Activated B cell treated with CpG ODN at 0.5 μM for 24 hours (primary cell): ENCODE data around the gene CISD3. TPM values are rescaled to one million over a fixed set of nuclear protein-coding genes. Genes with fewer than 3 reads are reported as not detected.
"Not testable (repeated sequence)": the region's sequence is repeated elsewhere in the genome, so short reads cannot be mapped to it uniquely, and the experiment has no call there.

Source experiments
- ATAC-seq: fragments of 200-7000 bp; cut with Tn5 transposase; one replicate; pipeline ENCODE4 v1.10.0; 2021; ENCODE audit warnings: low read depth, mild to moderate bottlenecking, moderate library complexity
- CTCF ChIA-PET: fragments of 350-600 bp; sonication (Branson Sonifier 250); formaldehyde crosslinking; loops from one replicate; lab custom pipeline; 2021; ENCODE audit warnings: antibody characterized with exemption; lab: Charles Lee
- POLR2A ChIA-PET: fragments of 350-600 bp; sonication (Branson Sonifier 250); formaldehyde crosslinking; loops from one replicate; lab custom pipeline; 2021; ENCODE audit warnings: antibody characterized with exemption; lab: Charles Lee
- DNase-seq: peaks from one replicate; pipeline ENCODE4 v3.0.0; 2022
- H3K27ac Mint-ChIP-seq: one replicate; pipeline ENCODE4 v1.8.0; 2020; ENCODE audit warnings: mixed read lengths
- H3K27me3 Mint-ChIP-seq: one replicate; pipeline ENCODE4 v1.8.0; 2021; ENCODE audit warnings: mixed read lengths
- H3K36me3 Mint-ChIP-seq: one replicate; pipeline ENCODE4 v1.8.0; 2021; ENCODE audit warnings: low read depth, mixed read lengths
- H3K4me1 Mint-ChIP-seq: one replicate; pipeline ENCODE4 v1.8.0; 2021; ENCODE audit warnings: mixed read lengths
- H3K4me3 Mint-ChIP-seq: one replicate; pipeline ENCODE4 v1.8.0; 2020; ENCODE audit warnings: mild to moderate bottlenecking, mixed read lengths
- H3K9me3 Mint-ChIP-seq: one replicate; pipeline ENCODE4 v1.8.0; 2020; ENCODE audit warnings: mixed read lengths
- CTCF ChIP-seq: fragments of 200-600 bp; IDR thresholded peaks from one replicate; pipeline ENCODE4 v1.8.0; 2022; ENCODE audit warnings: antibody characterized with exemption, mild to moderate bottlenecking
- intact Hi-C: fragments of 100-400 bp; cut with micrococcal nuclease; formaldehyde crosslinking; loops from one replicate; pipeline ENCODE4 v1.15.1; 2024
- total RNA-seq: library from RNA; stranded (reverse); gene quantifications from 2 replicates; pipeline ENCODE4 v1.2.3, GENCODE V29; 2022

Gene CISD3
- total RNA-seq, 1 donor from 2014 or later: 12.1 TPM

GRCh38 chr17:38724337-38724988 lies 5.7 kb upstream of the CISD3 start:
- H3K27ac Mint-ChIP-seq: no peak overlapping the region
- intact Hi-C loops: no loop called here
- peaks cover 44% of the 10 kb centered on the region for H3K4me1 Mint-ChIP-seq
- ATAC-seq (no peak), DNase-seq (no peak)
- ChIA-PET CTCF (no interaction called here), POLR2A (interaction anchor here (0.6 to 1.2 kb wide), 2 partner anchors 15 to 19 kb away, joined by 3 read pairs; no protein-coding TSS in a partner anchor)
- H3K27me3 Mint-ChIP-seq: no peaks in the 10 kb centered on the region
- H3K9me3 Mint-ChIP-seq: no peaks in the 10 kb centered on the region
- H3K36me3 Mint-ChIP-seq: peaks cover 40% of the 10 kb centered on the region
- TF ChIP-seq CTCF: no peak
- H3K4me3 Mint-ChIP-seq: no peak overlapping the region

DNA sequence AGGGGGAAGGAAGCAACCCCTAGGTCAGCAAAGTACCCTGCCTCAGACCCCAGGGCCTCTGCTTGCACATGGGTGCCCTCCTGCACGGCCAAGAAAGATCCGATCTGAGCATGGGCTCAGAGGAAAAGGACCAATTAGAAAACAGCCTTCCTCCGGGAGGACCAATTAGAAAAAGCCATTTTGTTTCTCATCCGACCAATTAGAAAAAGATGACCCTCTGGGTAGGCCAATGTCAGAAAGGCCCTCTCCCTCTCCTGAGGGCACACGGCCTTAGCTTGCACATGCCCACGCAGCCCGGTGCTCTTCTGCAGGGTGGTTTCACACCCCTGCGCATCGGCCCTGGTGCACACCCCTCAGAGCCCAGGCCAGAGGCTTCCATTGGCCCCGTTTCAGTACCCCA lies 5.1 kb upstream of the CISD3 start:
- H3K36me3 Mint-ChIP-seq: peaks cover 37% of the 10 kb centered on the region
- POLR2A ChIA-PET: interaction anchor here (1.2 kb wide), 1 partner anchor 15 kb away, joined by 3 read pairs; no protein-coding TSS in a partner anchor

GRCh38 chr17:38726145-38726544 lies 4.0 kb upstream of the CISD3 start:
- ChIA-PET CTCF (interaction anchor here (3.4 kb wide), 1 partner anchor 49 kb away, joined by 17 read pairs; no protein-coding TSS in a partner anchor), POLR2A (interaction anchor here (1.2 to 3.6 kb wide), 3 partner anchors 9 to 26 kb away, joined by 3 to 73 read pairs (median 3); partner anchors contain the start of genes MLLT6 and PSMB3)
- H3K27ac Mint-ChIP-seq, ATAC-seq, H3K27me3 Mint-ChIP-seq, intact Hi-C loops, H3K9me3 Mint-ChIP-seq, H3K4me3 Mint-ChIP-seq, DNase-seq: not testable (repeated sequence)
- Mint-ChIP-seq H3K4me1 (peaks cover 49% of the 10 kb centered on the region), H3K36me3 (peaks cover 31% of the 10 kb centered on the region)

More for the DNA sequence above, 5.1 kb upstream of the CISD3 start:
- no peak for DNase-seq
- ATAC-seq: no peak
- TF ChIP-seq CTCF: no peak
- intact Hi-C loops: no loop called here
- H3K4me3 Mint-ChIP-seq: no peak overlapping the region
- H3K27ac Mint-ChIP-seq: no peak overlapping the region
- peaks cover 46% of the 10 kb centered on the region for H3K4me1 Mint-ChIP-seq
- H3K9me3 Mint-ChIP-seq: no peaks in the 10 kb centered on the region
- H3K27me3 Mint-ChIP-seq: no peaks in the 10 kb centered on the region
- CTCF ChIA-PET: no interaction called here

- Mint-ChIP-seq H3K27ac (peak overlapping the region; percentile 76), H3K4me1 (peaks cover 50% of the 10 kb centered on the region), H3K9me3 (no peaks in the 10 kb centered on the region), H3K27me3 (no peaks in the 10 kb centered on the region), H3K4me3 (peak overlapping the region; percentile 55), H3K36me3 (peaks cover 23% of the 10 kb centered on the region)
- ChIA-PET POLR2A (interaction anchor here (0.8 to 3.6 kb wide), 8 partner anchors 12 to 425 kb away, joined by 3 to 73 read pairs (median 4); partner anchors contain the start of genes CWC25, MLLT6 and PSMB3), CTCF (interaction anchor here (1.1 to 3.4 kb wide), 4 partner anchors 9 to 59 kb away, joined by 3 to 17 read pairs (median 8); no protein-coding TSS in a partner anchor)
- DNase-seq: no peak
- intact Hi-C loops: no loop called here
- ATAC-seq: no peak
- TF ChIP-seq CTCF: no peak
Measured at GRCh38 chr17:38727736-38728135, 2.4 kb upstream of the CISD3 start.

- no peak for TF ChIP-seq CTCF
- POLR2A ChIA-PET: interaction anchor here (0.7 to 3.6 kb wide), 11 partner anchors 10 to 425 kb away, joined by 3 to 73 read pairs (median 3); partner anchors contain the start of genes CWC25, EPOP, MLLT6 and PSMB3
- Mint-ChIP-seq H3K4me3 (peak overlapping the region; percentile 55), H3K9me3 (no peaks in the 10 kb centered on the region), H3K27me3 (no peaks in the 10 kb centered on the region), H3K36me3 (peaks cover 19% of the 10 kb centered on the region), H3K27ac (peak overlapping the region; percentile 76), H3K4me1 (peaks cover 51% of the 10 kb centered on the region)
- intact Hi-C loops: no loop called here
- no peak for DNase-seq
- ATAC-seq: peak; percentile 20
- CTCF ChIA-PET: interaction anchor here (1.1 to 3.4 kb wide), 4 partner anchors 10 to 60 kb away, joined by 3 to 17 read pairs (median 8); no protein-coding TSS in a partner anchor
Measured at GRCh38 chr17:38728290-38728831, 1.8 kb upstream of the CISD3 start.
